Hepatocyte (in vitro differentiated cells): Measurements from ENCODE around the gene PTS. TPM values are rescaled to one million over a fixed set of nuclear protein-coding genes. Genes with fewer than 3 reads are reported as not detected.
A peak's percentile ranks its signal among the peaks of the same experiment; 100 is the strongest.

Source experiments
- DNase-seq: peaks from one replicate; pipeline ENCODE4 v3.0.0-alpha.2; 2016; ENCODE audit warnings: low spot score
- H2AFZ ChIP-seq: fragments of 200-600 bp; sonication (generic); 2 replicates; pipeline ENCODE4 v1.6.0; 2016; ENCODE audit warnings: antibody characterized with exemption, mild to moderate bottlenecking
- H3K27ac ChIP-seq: fragments of 200-600 bp; sonication (generic); 2 replicates; pipeline ENCODE4 v1.5.1; 2016; ENCODE audit warnings: mild to moderate bottlenecking
- H3K27me3 ChIP-seq: fragments of 200-600 bp; sonication (generic); 2 replicates; pipeline ENCODE4 v1.6.1; 2016
- H3K36me3 ChIP-seq: fragments of 200-600 bp; sonication (generic); replicated peaks from 2 replicates; pipeline ENCODE4 v1.5.1; 2016; ENCODE audit warnings: low read depth; ENCODE audit not compliant: insufficient read depth
- H3K4me1 ChIP-seq: fragments of 200-600 bp; sonication (generic); 2 replicates; pipeline ENCODE4 v1.5.1; 2016; ENCODE audit warnings: mild to moderate bottlenecking, moderate library complexity; ENCODE audit not compliant: insufficient read depth
- H3K4me2 ChIP-seq: fragments of 200-600 bp; sonication (generic); 2 replicates; pipeline ENCODE4 v1.6.0; 2016
- H3K4me3 ChIP-seq: fragments of 200-600 bp; sonication (generic); 2 replicates; pipeline ENCODE4 v1.5.1; 2016; ENCODE audit warnings: mild to moderate bottlenecking
- H3K79me2 ChIP-seq: fragments of 200-600 bp; sonication (generic); 2 replicates; pipeline ENCODE4 v1.6.0; 2017; ENCODE audit warnings: mild to moderate bottlenecking
- H3K9me2 ChIP-seq: fragments of 200-600 bp; sonication (generic); replicated peaks from 2 replicates; pipeline ENCODE4 v1.6.0; 2017; ENCODE audit warnings: mild to moderate bottlenecking; ENCODE audit not compliant: insufficient read depth
- H3K9me3 ChIP-seq: fragments of 200-600 bp; sonication (generic); 2 replicates; pipeline ENCODE4 v1.5.1; 2016; ENCODE audit warnings: low read depth, mild to moderate bottlenecking
- H4K20me1 ChIP-seq: fragments of 200-600 bp; sonication (generic); 2 replicates; pipeline ENCODE4 v1.6.0; 2016; ENCODE audit warnings: mild to moderate bottlenecking; ENCODE audit not compliant: insufficient read depth, poor library complexity, severe bottlenecking
- CTCF ChIP-seq: fragments of 200-600 bp; sonication (generic); IDR thresholded peaks from 2 replicates; pipeline ENCODE4 v1.5.1; 2016; ENCODE audit warnings: antibody characterized with exemption, mild to moderate bottlenecking; ENCODE audit not compliant: poor library complexity
- EZH2 ChIP-seq: fragments of 200-600 bp; sonication (generic); IDR thresholded peaks from 2 replicates; pipeline ENCODE4 v1.6.1; 2016; ENCODE audit warnings: antibody characterized with exemption, mild to moderate bottlenecking, borderline replicate concordance
- EZH2phosphoT487 ChIP-seq: fragments of 200-600 bp; sonication (generic); IDR thresholded peaks from one replicate; pipeline ENCODE4 v1.6.1; 2018; ENCODE audit warnings: antibody characterized with exemption, mild to moderate bottlenecking, low read depth, moderate library complexity; ENCODE audit not compliant: unreplicated experiment, severe bottlenecking
- WGBS: methylation state at CpG from one replicate; pipeline ENCODE4 v1.1.6; 2016; ENCODE audit warnings: low lambda C conversion rate; ENCODE audit errors: missing lambda C conversion rate; 5-methylcytosine and 5-hydroxymethylcytosine counted together
- polyA plus RNA-seq: library from polyadenylated mRNA; unstranded; fragments of >200 nt; fragmentation: Nextera tagmentation; extraction: Ambion mirVana; gene quantifications from 2 replicates; pipeline ENCODE4 v1.2.1, GENCODE V29; 2016
- total RNA-seq: library from RNA; depleted of rRNA; stranded (reverse); fragments of >200 nt; gene quantifications from 2 replicates; pipeline ENCODE4 v1.2.3, GENCODE V29; 2014

Gene PTS
- total and polyA plus RNA-seq, 2 experiments from 2014 or later: 44.3 to 84.6 TPM

- WGBS: 66% methylated on average over 4 of the region's 4 CpGs
- H3K4me1 ChIP-seq: peaks cover 6% of the 10 kb centered on the region
- no peaks in the 10 kb centered on the region for H3K36me3 ChIP-seq
- no peak overlapping the region for H2AFZ ChIP-seq
- no peak overlapping the region for H3K4me3 ChIP-seq
- H3K27ac ChIP-seq: no peak overlapping the region
- no peaks in the 10 kb centered on the region for H4K20me1 ChIP-seq
- no peaks in the 10 kb centered on the region for H3K9me3 ChIP-seq
- H3K79me2 ChIP-seq: peaks cover 8% of the 10 kb centered on the region
- H3K27me3 ChIP-seq: no peaks in the 10 kb centered on the region
- TF ChIP-seq EZH2phosphoT487: no peak
- no peak for TF ChIP-seq EZH2
- no peaks in the 10 kb centered on the region for H3K9me2 ChIP-seq
- H3K4me2 ChIP-seq: no peak overlapping the region
- DNase-seq: no peak
These were observed 3.9 kb upstream of the PTS start for GRCh38 chr11:112222303-112222702.

GRCh38 chr11:112223121-112223520 is 3.1 kb upstream of the PTS start:
- WGBS: 50% methylated on average over 1 of the region's 1 CpG
- no peak overlapping the region for H3K27ac ChIP-seq
- no peaks in the 10 kb centered on the region for H3K9me3 ChIP-seq
- no peaks in the 10 kb centered on the region for H4K20me1 ChIP-seq
- H2AFZ ChIP-seq: no peak overlapping the region
- no peak overlapping the region for H3K4me3 ChIP-seq
- TF ChIP-seq CTCF (no peak), EZH2phosphoT487 (no peak), EZH2 (no peak)
- no peak overlapping the region for H3K4me2 ChIP-seq
- no peaks in the 10 kb centered on the region for H3K36me3 ChIP-seq
- H3K79me2 ChIP-seq: peaks cover 16% of the 10 kb centered on the region
- H3K4me1 ChIP-seq: peaks cover 6% of the 10 kb centered on the region
- DNase-seq: no peak
- H3K27me3 ChIP-seq: no peaks in the 10 kb centered on the region
- H3K9me2 ChIP-seq: no peaks in the 10 kb centered on the region

GRCh38 chr11:112223754-112224532 is 2.3 kb upstream of the PTS start:
- H3K9me3 ChIP-seq: no peaks in the 10 kb centered on the region
- no peak overlapping the region for H3K4me2 ChIP-seq
- no peak for TF ChIP-seq EZH2phosphoT487
- no peak for TF ChIP-seq CTCF
- TF ChIP-seq EZH2: no peak
- peaks cover 6% of the 10 kb centered on the region for H3K4me1 ChIP-seq
- no peak overlapping the region for H2AFZ ChIP-seq
- H4K20me1 ChIP-seq: no peaks in the 10 kb centered on the region
- H3K4me3 ChIP-seq: no peak overlapping the region
- no peaks in the 10 kb centered on the region for H3K27me3 ChIP-seq
- no peaks in the 10 kb centered on the region for H3K36me3 ChIP-seq
- no peak for DNase-seq
- no peak overlapping the region for H3K27ac ChIP-seq
- no peaks in the 10 kb centered on the region for H3K9me2 ChIP-seq
- WGBS: 84% methylated on average over 5 of the region's 5 CpGs
- H3K79me2 ChIP-seq: peaks cover 24% of the 10 kb centered on the region

GRCh38 chr11:112225753-112226061 is 521 bp upstream of the PTS start:
- TF ChIP-seq EZH2phosphoT487: no peak
- no peak for TF ChIP-seq EZH2
- TF ChIP-seq CTCF: no peak
- Histone ChIP-seq H3K27me3 (no peaks in the 10 kb centered on the region), H3K9me2 (no peaks in the 10 kb centered on the region), H3K27ac (peak overlapping the region; percentile 96), H3K79me2 (peaks cover 31% of the 10 kb centered on the region), H2AFZ (peak overlapping the region; percentile 75), H4K20me1 (no peaks in the 10 kb centered on the region), H3K9me3 (no peaks in the 10 kb centered on the region), H3K36me3 (no peaks in the 10 kb centered on the region), H3K4me1 (peaks cover 6% of the 10 kb centered on the region), H3K4me3 (peak overlapping the region; percentile 63), H3K4me2 (peak overlapping the region; percentile 78)
- WGBS: 32% methylated on average over 7 of the region's 8 CpGs
- DNase-seq: peak; percentile 78
